SK-N-MC (cell line): ENCODE measurements around the gene PTPRN2.

Source experiments
- EZH2 ChIP-seq: fragments of 200-600 bp; sonication (generic); IDR thresholded peaks from one replicate; pipeline ENCODE4 v1.6.1; 2017; ENCODE audit warnings: antibody characterized with exemption
- POLR2AphosphoS5 ChIP-seq: IDR thresholded peaks from 2 replicates; pipeline ENCODE4 v1.6.1; 2012; ENCODE audit warnings: mild to moderate bottlenecking, low read depth, low read length, borderline replicate concordance

- TF ChIP-seq POLR2AphosphoS5 (no peak), EZH2 (no peak)
Observed at GRCh38 chr7:157771689-157772088, 815.9 kb downstream of the PTPRN2 start.
